GM13976 (cell line): ENCODE measurements around the gene UQCRC2.

Source experiments
- DNase-seq: peaks from one replicate; pipeline ENCODE4 v3.0.0; 2012; ENCODE audit warnings: low spot score
- in situ Hi-C: fragments of 300-500 bp; cut with MboI; formaldehyde crosslinking; loops from one replicate; pipeline ENCODE4 v1.12.0; 2022; ENCODE audit warnings: low sequenced_read_pairs, mixed read lengths, inconsistent platforms; ENCODE audit not compliant: unreplicated experiment
- TF ChIP-seq, protein P1 (sequence below): IDR thresholded peaks from 2 replicates; pipeline ENCODE4 v1.5.1; 2012; ENCODE audit warnings: borderline replicate concordance, mild to moderate bottlenecking; ENCODE audit not compliant: insufficient read depth; ENCODE audit errors: extremely low read depth, missing control alignments, control extremely low read depth

UQCRC2 gene

DNA sequence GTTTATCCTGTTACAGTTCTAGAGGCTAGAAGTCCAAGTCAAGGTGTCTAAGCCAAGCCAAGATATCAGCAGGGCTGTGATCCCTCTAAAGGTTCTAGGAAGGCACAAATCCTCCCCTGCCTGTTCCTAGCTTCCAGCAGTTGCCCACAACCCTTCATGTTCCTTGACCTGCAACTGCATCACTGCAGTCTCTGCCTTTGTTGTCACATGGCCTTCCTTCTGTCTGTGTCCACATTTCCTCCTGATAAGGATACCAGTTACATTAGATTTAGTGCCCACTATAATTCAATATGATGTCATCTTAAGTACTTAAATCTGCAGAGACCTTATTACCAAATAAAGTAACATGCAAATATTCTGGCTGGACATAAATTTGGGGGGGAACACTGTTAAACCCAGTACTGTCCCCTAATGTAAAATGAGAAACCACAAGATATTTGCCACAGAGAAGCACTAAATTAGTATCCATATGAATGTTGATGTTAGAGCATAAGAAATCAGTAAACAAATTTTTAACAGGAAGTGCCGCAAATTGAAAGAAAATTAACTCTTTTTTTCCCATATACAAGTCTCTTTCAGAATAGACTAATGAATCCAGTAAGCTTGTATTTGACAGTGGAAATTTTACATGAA, 4.7 kb downstream of the UQCRC2 start:
- TF ChIP-seq, protein P1, sequence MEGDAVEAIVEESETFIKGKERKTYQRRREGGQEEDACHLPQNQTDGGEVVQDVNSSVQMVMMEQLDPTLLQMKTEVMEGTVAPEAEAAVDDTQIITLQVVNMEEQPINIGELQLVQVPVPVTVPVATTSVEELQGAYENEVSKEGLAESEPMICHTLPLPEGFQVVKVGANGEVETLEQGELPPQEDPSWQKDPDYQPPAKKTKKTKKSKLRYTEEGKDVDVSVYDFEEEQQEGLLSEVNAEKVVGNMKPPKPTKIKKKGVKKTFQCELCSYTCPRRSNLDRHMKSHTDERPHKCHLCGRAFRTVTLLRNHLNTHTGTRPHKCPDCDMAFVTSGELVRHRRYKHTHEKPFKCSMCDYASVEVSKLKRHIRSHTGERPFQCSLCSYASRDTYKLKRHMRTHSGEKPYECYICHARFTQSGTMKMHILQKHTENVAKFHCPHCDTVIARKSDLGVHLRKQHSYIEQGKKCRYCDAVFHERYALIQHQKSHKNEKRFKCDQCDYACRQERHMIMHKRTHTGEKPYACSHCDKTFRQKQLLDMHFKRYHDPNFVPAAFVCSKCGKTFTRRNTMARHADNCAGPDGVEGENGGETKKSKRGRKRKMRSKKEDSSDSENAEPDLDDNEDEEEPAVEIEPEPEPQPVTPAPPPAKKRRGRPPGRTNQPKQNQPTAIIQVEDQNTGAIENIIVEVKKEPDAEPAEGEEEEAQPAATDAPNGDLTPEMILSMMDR = no peak
- in situ Hi-C loops = no loop called here
- DNase-seq = no peak

DNA sequence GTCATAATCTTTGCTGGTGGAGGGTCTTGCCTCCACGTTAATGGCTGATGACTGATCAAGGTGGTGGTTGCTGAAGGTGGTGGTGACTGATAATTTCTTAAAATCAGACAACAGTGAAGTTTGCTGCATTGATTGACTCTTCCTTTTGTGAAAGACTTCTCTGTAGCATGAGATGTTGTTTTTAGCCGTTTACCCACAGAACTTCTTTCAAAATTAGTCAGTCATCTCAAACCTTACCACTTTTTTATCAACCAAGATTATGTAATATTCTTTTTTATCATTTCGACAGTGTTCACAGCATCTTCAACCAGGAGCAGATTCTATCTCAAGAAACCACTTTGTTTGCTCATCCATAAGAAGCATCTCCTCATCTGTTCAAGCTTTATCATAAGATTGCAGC, 5.9 kb downstream of the UQCRC2 start:
- TF ChIP-seq, protein P1 = no peak
- no peak for DNase-seq
- in situ Hi-C loops = no loop called here

DNA sequence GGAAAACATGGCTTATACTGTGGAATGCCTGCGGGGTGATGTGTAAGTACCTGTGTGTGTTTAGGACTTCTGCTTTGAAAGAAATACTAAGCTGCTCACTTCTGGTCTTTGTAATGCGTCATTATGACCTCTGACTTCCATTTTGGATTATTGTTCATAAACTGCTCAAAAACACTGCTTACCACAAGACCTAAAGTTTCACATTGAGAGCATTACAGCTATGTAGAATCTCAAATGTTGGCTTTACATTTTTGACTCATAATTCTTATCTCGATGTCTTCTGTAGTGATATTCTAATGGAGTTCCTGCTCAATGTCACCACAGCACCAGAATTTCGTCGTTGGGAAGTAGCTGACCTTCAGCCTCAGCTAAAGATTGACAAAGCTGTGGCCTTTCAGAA, 9.3 kb downstream of the UQCRC2 start:
- in situ Hi-C loops = no loop called here
- DNase-seq = no peak
- TF ChIP-seq, protein P1 = no peak

DNA sequence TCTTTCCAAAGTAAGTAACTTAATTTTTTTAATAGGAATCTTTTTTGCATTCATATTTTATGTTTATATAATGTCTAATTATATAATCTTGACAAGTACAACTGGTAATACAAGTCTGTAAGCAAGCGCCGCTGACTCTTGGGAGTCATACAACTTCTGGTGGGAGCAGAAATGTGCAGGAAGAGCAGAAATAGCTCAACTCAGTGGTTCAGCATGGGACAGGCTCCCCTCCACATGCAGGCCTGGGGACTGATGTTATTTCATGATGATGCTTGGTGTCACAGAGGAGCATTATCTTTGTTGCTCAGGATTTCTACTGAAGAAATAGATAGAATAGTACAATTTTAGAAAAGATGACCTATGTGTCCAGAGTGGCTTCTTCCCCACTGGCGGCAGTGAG, 10.7 kb downstream of the UQCRC2 start:
- no peak for DNase-seq
- TF ChIP-seq, protein P1 = no peak
- in situ Hi-C loops = no loop called here

DNA sequence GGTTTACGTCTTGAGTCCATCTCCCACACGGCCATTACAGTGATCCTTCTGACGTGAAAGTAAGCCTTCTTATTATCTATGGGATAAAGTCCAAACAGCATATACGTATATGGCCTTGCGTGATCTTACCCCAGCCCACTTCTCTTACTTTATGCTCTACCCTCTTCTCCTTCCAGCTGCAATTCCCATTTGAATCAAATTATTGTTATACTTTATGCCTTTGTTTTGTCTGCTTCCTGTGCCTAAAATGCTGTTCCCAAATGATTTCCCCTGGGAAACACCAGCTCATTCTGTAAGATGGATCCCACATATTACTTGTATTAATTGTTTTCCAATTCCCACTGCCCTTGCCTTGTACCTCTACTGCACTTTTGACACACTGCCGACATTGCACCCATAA, 11.2 kb downstream of the UQCRC2 start:
- in situ Hi-C loops = no loop called here
- TF ChIP-seq, protein P1 = no peak
- DNase-seq = no peak

DNA sequence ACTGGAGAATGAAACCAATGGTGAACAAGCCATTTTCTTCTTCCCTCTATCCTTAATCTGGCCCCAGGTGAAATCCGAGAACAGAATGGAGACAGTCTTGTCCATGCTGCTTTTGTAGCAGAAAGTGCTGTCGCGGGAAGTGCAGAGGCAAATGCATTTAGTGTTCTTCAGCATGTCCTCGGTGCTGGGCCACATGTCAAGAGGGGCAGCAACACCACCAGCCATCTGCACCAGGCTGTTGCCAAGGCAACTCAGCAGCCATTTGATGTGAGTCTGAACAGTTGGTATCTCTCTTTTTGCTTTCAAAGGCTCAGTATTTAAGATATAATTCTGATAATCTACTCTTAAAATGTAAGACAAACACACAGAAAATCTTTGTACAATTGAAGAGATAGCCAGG, 18.7 kb downstream of the UQCRC2 start:
- no peak for DNase-seq
- in situ Hi-C loops = no loop called here
- TF ChIP-seq, protein P1 = no peak
